Neuron (in vitro differentiated cells): ENCODE data around the gene MEIOC.
"Not testable (repeated sequence)": the region's sequence is repeated elsewhere in the genome, so short reads cannot be mapped to it uniquely, and the experiment has no call there.

Experiments used
- H2AFZ ChIP-seq: one replicate; pipeline ENCODE4 v1.6.1; 2013; ENCODE audit warnings: low read depth, mild to moderate bottlenecking, inconsistent platforms, low read length, moderate library complexity
- H3K27me3 ChIP-seq: one replicate; pipeline ENCODE4 v1.6.1; 2013; ENCODE audit warnings: low read length; ENCODE audit not compliant: insufficient read depth
- H3K36me3 ChIP-seq: one replicate; pipeline ENCODE4 v1.6.1; 2013; ENCODE audit warnings: low read length; ENCODE audit not compliant: insufficient read depth
- H3K4me1 ChIP-seq: one replicate; pipeline ENCODE4 v1.6.1; 2013; ENCODE audit warnings: low read length; ENCODE audit not compliant: insufficient read depth
- H3K4me3 ChIP-seq: 2 replicates; pipeline ENCODE4 v1.5.1; 2013; ENCODE audit warnings: mild to moderate bottlenecking, low read length, moderate library complexity
- H3K9me3 ChIP-seq: one replicate; pipeline ENCODE4 v1.6.1; 2013; ENCODE audit warnings: low read length

Gene MEIOC

DNA sequence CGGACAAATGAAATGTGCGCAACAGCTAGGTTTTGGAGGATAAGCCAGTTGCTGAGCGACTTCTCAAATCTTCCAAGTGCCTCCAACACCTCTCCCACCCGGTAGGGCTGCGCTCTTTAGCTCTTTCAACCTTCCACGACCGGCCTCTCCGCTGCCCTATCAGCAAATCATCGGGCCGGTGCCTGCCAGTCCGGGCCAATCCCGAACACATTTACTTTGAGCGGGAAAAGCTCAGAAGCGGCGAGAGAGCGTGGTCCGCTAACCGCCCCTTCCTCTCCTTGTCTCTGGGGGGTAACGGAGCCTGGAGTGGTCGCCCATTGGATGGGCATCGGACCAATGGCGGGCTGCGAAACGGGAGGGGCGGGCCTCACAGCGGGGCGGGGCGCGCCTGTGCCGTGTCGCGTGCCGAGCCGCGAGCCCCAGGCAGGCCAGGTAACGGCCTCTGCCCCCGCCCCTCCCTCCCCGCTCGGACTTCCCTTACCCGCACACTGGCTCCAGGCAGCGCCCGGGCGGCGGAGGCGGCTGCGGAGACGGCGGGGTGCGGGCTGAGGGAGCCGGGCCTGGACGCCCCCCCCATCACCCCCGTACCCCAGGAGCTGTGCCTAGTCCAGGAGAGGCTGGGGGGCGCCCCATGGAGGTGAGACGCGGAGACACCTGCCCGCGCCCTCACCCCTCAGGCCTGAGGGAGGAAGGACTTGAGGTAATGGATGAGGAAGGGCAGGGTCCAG lies at the start of gene MEIOC:
TSS of gene MEIOC (plus strand) at position 486 of the 728 bp plus-strand sequence. CDS start at position 632, 146 bp downstream.
- H2AFZ ChIP-seq: peak within 1 kb of the TSS; percentile 74
- peaks cover 21% of the 10 kb centered on the region for H3K27me3 ChIP-seq
- H3K4me1 ChIP-seq: no peaks in the 10 kb centered on the region
- H3K9me3 ChIP-seq: peaks cover 9% of the 10 kb centered on the region
- H3K4me3 ChIP-seq: no peak within 1 kb of the TSS
- H3K36me3 ChIP-seq: no peaks in the 10 kb centered on the region

- Histone ChIP-seq H3K4me3 (no peak overlapping the region), H3K9me3 (peaks cover 2% of the 10 kb centered on the region), H2AFZ (no peak overlapping the region), H3K4me1 (peaks cover 4% of the 10 kb centered on the region), H3K36me3 (no peaks in the 10 kb centered on the region), H3K27me3 (peaks cover 9% of the 10 kb centered on the region)
Measured at GRCh38 chr17:44606658-44607057, 49.6 kb upstream of the MEIOC start.

- Histone ChIP-seq H2AFZ (no peak overlapping the region), H3K27me3 (peaks cover 9% of the 10 kb centered on the region), H3K4me3 (no peak overlapping the region), H3K4me1 (peaks cover 4% of the 10 kb centered on the region), H3K9me3 (peaks cover 2% of the 10 kb centered on the region), H3K36me3 (no peaks in the 10 kb centered on the region)
Measured at GRCh38 chr17:44607836-44608690, 48.2 kb upstream of the MEIOC start.

DNA sequence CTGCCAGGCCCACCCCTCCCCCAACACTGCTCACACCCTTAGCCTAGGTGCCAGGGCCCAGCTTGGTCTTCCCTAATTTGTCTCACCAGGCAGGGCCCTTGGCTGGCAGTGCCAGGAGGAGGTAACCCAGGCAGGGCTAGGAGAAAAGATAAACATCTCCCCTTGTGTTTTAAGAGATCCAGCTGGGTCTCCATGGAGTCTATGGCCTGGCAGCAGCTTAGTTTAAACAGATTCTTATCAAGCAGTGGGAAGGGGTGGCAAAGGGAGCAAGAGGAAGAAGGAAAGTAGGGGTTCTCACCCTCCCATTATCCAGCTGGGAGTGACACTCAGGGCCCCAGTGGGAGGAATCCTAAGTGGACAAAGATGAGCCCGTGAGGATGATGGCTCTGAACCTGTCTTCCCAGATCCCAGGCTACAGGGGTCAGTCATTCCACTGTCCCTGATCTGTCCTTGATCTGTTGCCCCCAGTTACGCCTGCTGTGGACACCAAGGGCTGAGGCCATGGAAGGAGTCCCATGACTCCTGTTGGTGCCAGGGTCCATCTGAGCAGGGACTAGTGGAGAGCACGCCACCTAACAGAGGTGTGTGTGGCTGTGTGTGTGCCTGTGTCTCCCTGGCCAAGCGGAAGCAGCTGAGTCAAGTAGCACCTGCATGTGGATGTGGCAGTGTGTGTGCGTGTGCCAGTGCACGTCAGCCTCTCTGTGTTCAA lies 47.4 kb upstream of the MEIOC start:
- Histone ChIP-seq H2AFZ (no peak overlapping the region), H3K27me3 (peaks cover 9% of the 10 kb centered on the region), H3K4me1 (peaks cover 4% of the 10 kb centered on the region)

GRCh38 chr17:44610331-44610730 lies 45.9 kb upstream of the MEIOC start:
- Histone ChIP-seq H3K9me3 (peaks cover 2% of the 10 kb centered on the region), H3K4me1 (peaks cover 4% of the 10 kb centered on the region), H3K27me3 (peaks cover 12% of the 10 kb centered on the region), H2AFZ (no peak overlapping the region), H3K4me3 (no peak overlapping the region), H3K36me3 (no peaks in the 10 kb centered on the region)

More for the DNA sequence above, 47.4 kb upstream of the MEIOC start:
- peaks cover 2% of the 10 kb centered on the region for H3K9me3 ChIP-seq
- H3K36me3 ChIP-seq: no peaks in the 10 kb centered on the region
- no peak overlapping the region for H3K4me3 ChIP-seq

- Histone ChIP-seq H3K36me3 (no peaks in the 10 kb centered on the region), H2AFZ (no peak overlapping the region), H3K9me3 (peaks cover 2% of the 10 kb centered on the region), H3K4me1 (peaks cover 4% of the 10 kb centered on the region), H3K4me3 (no peak overlapping the region), H3K27me3 (peaks cover 12% of the 10 kb centered on the region)
Measured at GRCh38 chr17:44610871-44611270, 45.4 kb upstream of the MEIOC start.

GRCh38 chr17:44614862-44615261 lies 41.4 kb upstream of the MEIOC start:
- Histone ChIP-seq H2AFZ (no peak overlapping the region), H3K4me3 (no peak overlapping the region), H3K27me3 (peaks cover 5% of the 10 kb centered on the region), H3K36me3 (no peaks in the 10 kb centered on the region), H3K9me3 (no peaks in the 10 kb centered on the region), H3K4me1 (no peaks in the 10 kb centered on the region)

DNA sequence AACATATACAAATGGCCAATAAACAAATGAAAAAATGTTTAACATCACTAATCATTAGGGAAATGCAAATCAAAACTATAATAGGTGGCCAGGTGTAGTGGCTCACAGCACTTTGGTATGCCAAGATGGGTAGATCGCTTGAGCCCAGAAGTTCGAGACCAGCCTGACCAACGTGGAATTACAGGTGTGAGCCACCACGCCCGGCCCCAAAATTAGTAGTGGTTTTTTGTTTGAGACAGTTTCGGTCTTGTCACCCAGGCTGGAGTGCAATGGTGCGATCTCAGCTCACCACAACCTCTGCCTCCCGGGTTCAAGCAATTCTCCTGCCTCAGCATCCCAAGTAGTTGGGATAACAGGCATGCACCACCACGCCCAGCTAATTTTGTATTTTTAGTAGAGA lies 37.6 kb upstream of the MEIOC start:
- H3K4me1 ChIP-seq, H3K4me3 ChIP-seq, H2AFZ ChIP-seq, H3K27me3 ChIP-seq, H3K36me3 ChIP-seq, H3K9me3 ChIP-seq: not testable (repeated sequence)

GRCh38 chr17:44623070-44623725 lies 33.1 kb upstream of the MEIOC start:
- H3K4me3 ChIP-seq: no peak overlapping the region
- H3K9me3 ChIP-seq: no peaks in the 10 kb centered on the region
- no peaks in the 10 kb centered on the region for H3K36me3 ChIP-seq
- H2AFZ ChIP-seq: no peak overlapping the region
- H3K4me1 ChIP-seq: peaks cover 7% of the 10 kb centered on the region
- H3K27me3 ChIP-seq: peaks cover 6% of the 10 kb centered on the region

- H3K4me3 ChIP-seq: peak overlapping the region; percentile 6
- peak overlapping the region; percentile 74 for H2AFZ ChIP-seq
- H3K9me3 ChIP-seq: no peaks in the 10 kb centered on the region
- H3K36me3 ChIP-seq: no peaks in the 10 kb centered on the region
- H3K4me1 ChIP-seq: peaks cover 11% of the 10 kb centered on the region
- no peaks in the 10 kb centered on the region for H3K27me3 ChIP-seq
Measured at GRCh38 chr17:44627513-44628242, 28.6 kb upstream of the MEIOC start.

DNA sequence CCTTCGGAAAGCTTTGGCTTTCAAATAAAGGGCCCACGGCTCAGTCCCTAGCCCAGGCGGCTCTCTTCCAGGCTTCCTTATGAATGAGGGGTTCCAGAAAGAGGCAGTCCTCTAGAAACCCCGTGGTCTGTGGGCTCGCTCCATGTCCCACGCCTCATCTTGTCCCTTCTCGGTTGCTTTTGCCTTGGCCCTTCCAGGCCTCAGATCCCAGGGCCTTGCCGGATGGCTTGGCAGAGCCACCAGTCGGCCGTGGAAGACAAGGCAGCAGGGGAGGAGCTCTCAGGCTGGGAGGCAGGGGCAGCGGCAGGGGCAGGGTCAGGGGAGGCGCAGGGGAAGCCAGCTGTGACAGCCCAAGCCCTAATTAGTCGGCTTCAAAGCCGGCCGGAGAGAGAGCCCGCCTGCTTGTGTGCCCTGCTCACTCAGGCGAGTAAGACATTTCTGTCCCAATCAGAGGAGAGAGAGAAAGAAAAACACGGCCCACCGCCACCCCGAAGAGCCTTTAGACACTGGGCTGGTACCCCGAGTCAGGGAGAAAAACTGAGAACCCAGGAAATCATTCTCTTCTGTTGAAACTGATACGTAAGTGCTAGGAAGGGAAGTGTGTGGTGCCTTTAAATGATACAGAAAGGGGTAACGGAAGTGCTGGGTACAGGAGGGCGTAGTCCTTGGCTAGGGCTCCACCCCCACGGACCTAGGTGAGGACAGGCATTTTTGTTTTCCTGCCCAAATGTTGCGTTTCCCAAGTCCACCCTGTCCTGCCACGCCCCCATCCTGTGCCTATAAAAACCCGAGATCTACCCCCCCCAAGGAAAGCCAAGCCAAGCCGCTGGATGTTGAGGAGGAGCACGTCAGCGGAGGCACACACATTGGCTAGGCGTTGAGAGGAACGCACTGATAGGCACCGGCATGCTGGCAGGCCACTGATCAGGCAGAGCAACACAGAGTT lies 27.8 kb upstream of the MEIOC start:
- Histone ChIP-seq H3K36me3 (no peaks in the 10 kb centered on the region), H3K4me1 (peaks cover 11% of the 10 kb centered on the region), H3K4me3 (peak overlapping the region; percentile 6), H3K9me3 (no peaks in the 10 kb centered on the region), H3K27me3 (no peaks in the 10 kb centered on the region), H2AFZ (peak overlapping the region; percentile 74)
